GM23338 (cell line): ENCODE data around the gene GNLY. TPM values are rescaled to one million over a fixed set of nuclear protein-coding genes. Genes with fewer than 3 reads are reported as not detected.

Experiments used
- ATAC-seq: fragments of 200-7000 bp; cut with Tn5 transposase; 3 replicates; pipeline ENCODE4 v1.9.1; 2020
- DNase-seq: peaks from one replicate; pipeline ENCODE4 v3.0.0-alpha.2; 2015; ENCODE audit warnings: low spot score
- H2AFZ ChIP-seq: fragments of 200-600 bp; sonication (generic); 2 replicates; pipeline ENCODE4 v1.8.0; 2016; ENCODE audit warnings: antibody characterized with exemption, mild to moderate bottlenecking, moderate library complexity
- H3F3A ChIP-seq: fragments of 200-600 bp; sonication (generic); replicated peaks from 2 replicates; pipeline ENCODE4 v1.8.0; 2017; ENCODE audit warnings: antibody characterized with exemption, mixed run types, low read depth
- H3K27ac ChIP-seq: fragments of 200-600 bp; sonication (generic); 2 replicates; pipeline ENCODE4 v1.6.1; 2016; ENCODE audit warnings: low read depth
- H3K27me3 ChIP-seq: fragments of 200-600 bp; sonication (generic); 2 replicates; pipeline ENCODE4 v1.8.0; 2016; ENCODE audit warnings: mild to moderate bottlenecking, mixed run types, moderate library complexity; ENCODE audit not compliant: insufficient read depth
- H3K36me3 ChIP-seq: fragments of 200-600 bp; sonication (generic); 2 replicates; pipeline ENCODE4 v1.8.0; 2016; ENCODE audit warnings: mild to moderate bottlenecking; ENCODE audit not compliant: insufficient read depth
- H3K4me1 ChIP-seq: fragments of 200-600 bp; sonication (generic); 2 replicates; pipeline ENCODE4 v1.8.0; 2016; ENCODE audit warnings: mild to moderate bottlenecking, moderate library complexity; ENCODE audit not compliant: insufficient read depth
- H3K4me2 ChIP-seq: fragments of 200-600 bp; sonication (generic); 2 replicates; pipeline ENCODE4 v1.7.1; 2017; ENCODE audit warnings: mixed run types
- H3K4me3 ChIP-seq: fragments of 200-600 bp; sonication (generic); 2 replicates; pipeline ENCODE4 v1.6.1; 2016; ENCODE audit warnings: mixed run types
- H3K79me2 ChIP-seq: fragments of 200-600 bp; sonication (generic); replicated peaks from 2 replicates; pipeline ENCODE4 v1.8.0; 2017; ENCODE audit warnings: mild to moderate bottlenecking; ENCODE audit not compliant: insufficient read depth
- H3K9me2 ChIP-seq: fragments of 200-600 bp; sonication (generic); 2 replicates; pipeline ENCODE4 v1.8.0; 2017; ENCODE audit not compliant: insufficient read depth
- H4K20me1 ChIP-seq: fragments of 200-600 bp; sonication (generic); replicated peaks from 2 replicates; pipeline ENCODE4 v1.8.0; 2017; ENCODE audit warnings: mild to moderate bottlenecking; ENCODE audit not compliant: insufficient read depth
- H3K27ac Mint-ChIP-seq: 2 replicates; pipeline ENCODE4 v1.8.0; 2020; ENCODE audit warnings: inconsistent platforms, mild to moderate bottlenecking, moderate library complexity, mixed read lengths
- H3K27me3 Mint-ChIP-seq: 3 replicates; pipeline ENCODE4 v1.8.0; 2022; ENCODE audit warnings: low read depth, mild to moderate bottlenecking, moderate library complexity, mixed read lengths, inconsistent platforms; ENCODE audit not compliant: insufficient read depth, poor library complexity
- H3K36me3 Mint-ChIP-seq: 3 replicates; pipeline ENCODE4 v1.8.0; 2021; ENCODE audit warnings: low read depth, mild to moderate bottlenecking, inconsistent platforms, moderate library complexity, mixed read lengths
- H3K4me1 Mint-ChIP-seq: 3 replicates; pipeline ENCODE4 v1.8.0; 2020; ENCODE audit warnings: mild to moderate bottlenecking, inconsistent platforms, mixed read lengths
- H3K4me3 Mint-ChIP-seq: 3 replicates; pipeline ENCODE4 v1.8.0; 2021; ENCODE audit warnings: moderate library complexity, mild to moderate bottlenecking, inconsistent platforms, mixed read lengths
- H3K9me3 Mint-ChIP-seq: 3 replicates; pipeline ENCODE4 v1.8.0; 2020; ENCODE audit warnings: moderate library complexity, mild to moderate bottlenecking, inconsistent platforms, mixed read lengths
- EZH2 ChIP-seq: fragments of 200-600 bp; sonication (generic); IDR thresholded peaks from one replicate; pipeline ENCODE4 v1.8.0; 2017; ENCODE audit warnings: antibody characterized with exemption, mild to moderate bottlenecking, low read depth; ENCODE audit not compliant: unreplicated experiment
- EZH2phosphoT487 ChIP-seq: fragments of 200-600 bp; sonication (generic); IDR thresholded peaks from one replicate; pipeline ENCODE4 v1.8.1; 2018; ENCODE audit warnings: antibody characterized with exemption; ENCODE audit not compliant: unreplicated experiment
- JUNB ChIP-seq: IDR thresholded peaks from one replicate; pipeline ENCODE4 v1.6.1; 2016; ENCODE audit warnings: antibody characterized with exemption; ENCODE audit not compliant: unreplicated experiment
- POLR2AphosphoS5 ChIP-seq: IDR thresholded peaks from 2 replicates; pipeline ENCODE4 v1.6.1; 2016; ENCODE audit warnings: antibody characterized with exemption, low read depth
- STAT1 ChIP-seq: IDR thresholded peaks from one replicate; pipeline ENCODE4 v1.6.1; 2016; ENCODE audit warnings: antibody characterized with exemption; ENCODE audit not compliant: unreplicated experiment
- polyA plus RNA-seq: library from polyadenylated mRNA; unstranded; fragments of >200 nt; fragmentation: Nextera tagmentation; extraction: Ambion mirVana; gene quantifications from 2 replicates; pipeline ENCODE4 v1.2.1, GENCODE V29; 2016
- total RNA-seq: library from RNA; depleted of rRNA; stranded (reverse); fragments of >200 nt; shearing (Covaris generic); gene quantifications from 2 replicates; pipeline ENCODE4 v1.2.3, GENCODE V29; 2014
- TF ChIP-seq, protein P1 (sequence below), 2 experiments: fragments of 200-600 bp in 1 of 2; sonication (generic) in 1 of 2; conservative IDR thresholded peaks; 2 replicates each; pipeline versions ENCODE4 v1.5.1 to v1.6.1; 2016 to 2017; ENCODE audit warnings: antibody characterized with exemption in 2 of 2, low read depth in 2 of 2, mild to moderate bottlenecking in 2 of 2, moderate library complexity in 1 of 2
- TF ChIP-seq, protein P2 (sequence below): IDR thresholded peaks from 2 replicates; pipeline ENCODE4 v1.6.1; 2016; ENCODE audit warnings: antibody characterized with exemption
- TF ChIP-seq, protein P3 (sequence below): fragments of 250-450 bp; sonication (Bioruptor Pico); IDR thresholded peaks from 2 replicates; pipeline ENCODE4 v1.5.0; 2020; ENCODE audit warnings: mild to moderate bottlenecking, moderate library complexity

Gene GNLY
- total and polyA plus RNA-seq, 2 experiments from 2014 or later, result not detected

DNA sequence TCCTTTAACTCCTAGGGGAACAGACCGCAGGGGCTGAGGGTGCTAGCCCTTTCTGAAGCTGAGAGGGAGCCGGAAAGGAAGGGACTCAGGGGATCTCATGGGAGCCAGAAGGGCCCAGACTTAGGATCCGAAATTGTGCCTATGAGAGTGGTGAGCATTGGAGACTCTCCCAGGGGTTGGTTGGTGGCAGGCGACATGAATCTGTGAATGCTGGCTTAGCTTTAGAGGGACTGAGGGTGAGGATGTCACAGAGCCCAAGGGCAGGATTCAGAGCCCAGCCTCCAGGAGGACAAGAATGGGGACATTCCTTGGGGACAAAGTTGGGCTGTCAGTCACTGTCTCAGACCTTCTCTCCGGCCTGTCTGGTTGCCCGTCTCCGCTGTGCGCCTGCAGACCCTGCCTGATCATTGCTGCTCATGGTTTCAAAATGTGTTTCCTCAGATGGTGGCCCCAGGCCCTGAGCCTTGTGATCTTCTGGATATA lies 17.5 kb downstream of the GNLY start:
- no peak for DNase-seq
- no peaks in the 10 kb centered on the region for H3F3A ChIP-seq
- H4K20me1 ChIP-seq, result no peaks in the 10 kb centered on the region
- Mint-ChIP-seq H3K4me1 (0 out of 3 replicates have a peak, but pooled peaks cover 5% of the 10 kb centered on the region), H3K4me3 (no peak overlapping the region), H3K36me3 (no peaks in the 10 kb centered on the region), H3K27ac (no peak overlapping the region), H3K27me3 (peaks cover 16% of the 10 kb centered on the region), H3K9me3 (no peaks in the 10 kb centered on the region)
- TF ChIP-seq, protein P1, sequence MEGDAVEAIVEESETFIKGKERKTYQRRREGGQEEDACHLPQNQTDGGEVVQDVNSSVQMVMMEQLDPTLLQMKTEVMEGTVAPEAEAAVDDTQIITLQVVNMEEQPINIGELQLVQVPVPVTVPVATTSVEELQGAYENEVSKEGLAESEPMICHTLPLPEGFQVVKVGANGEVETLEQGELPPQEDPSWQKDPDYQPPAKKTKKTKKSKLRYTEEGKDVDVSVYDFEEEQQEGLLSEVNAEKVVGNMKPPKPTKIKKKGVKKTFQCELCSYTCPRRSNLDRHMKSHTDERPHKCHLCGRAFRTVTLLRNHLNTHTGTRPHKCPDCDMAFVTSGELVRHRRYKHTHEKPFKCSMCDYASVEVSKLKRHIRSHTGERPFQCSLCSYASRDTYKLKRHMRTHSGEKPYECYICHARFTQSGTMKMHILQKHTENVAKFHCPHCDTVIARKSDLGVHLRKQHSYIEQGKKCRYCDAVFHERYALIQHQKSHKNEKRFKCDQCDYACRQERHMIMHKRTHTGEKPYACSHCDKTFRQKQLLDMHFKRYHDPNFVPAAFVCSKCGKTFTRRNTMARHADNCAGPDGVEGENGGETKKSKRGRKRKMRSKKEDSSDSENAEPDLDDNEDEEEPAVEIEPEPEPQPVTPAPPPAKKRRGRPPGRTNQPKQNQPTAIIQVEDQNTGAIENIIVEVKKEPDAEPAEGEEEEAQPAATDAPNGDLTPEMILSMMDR (conservative IDR thresholded peaks at IDR 0.05; ENCODE audit: low read depth in 2 of 2), result no peak
- no peak for TF ChIP-seq EZH2phosphoT487
- no peak for TF ChIP-seq JUNB
- H3K36me3 ChIP-seq, result no peaks in the 10 kb centered on the region
- H3K4me1 ChIP-seq, result no peaks in the 10 kb centered on the region
- peaks cover 6% of the 10 kb centered on the region; the same call in 1 of the 2 replicates for H3K27me3 ChIP-seq
- no peaks in the 10 kb centered on the region for H3K9me2 ChIP-seq
- H2AFZ ChIP-seq, result no peak overlapping the region
- H3K27ac ChIP-seq, result no peak overlapping the region
- H3K79me2 ChIP-seq, result no peaks in the 10 kb centered on the region
- no peak for ATAC-seq
- H3K4me2 ChIP-seq, result no peak overlapping the region
- no peak overlapping the region for H3K4me3 ChIP-seq

DNA sequence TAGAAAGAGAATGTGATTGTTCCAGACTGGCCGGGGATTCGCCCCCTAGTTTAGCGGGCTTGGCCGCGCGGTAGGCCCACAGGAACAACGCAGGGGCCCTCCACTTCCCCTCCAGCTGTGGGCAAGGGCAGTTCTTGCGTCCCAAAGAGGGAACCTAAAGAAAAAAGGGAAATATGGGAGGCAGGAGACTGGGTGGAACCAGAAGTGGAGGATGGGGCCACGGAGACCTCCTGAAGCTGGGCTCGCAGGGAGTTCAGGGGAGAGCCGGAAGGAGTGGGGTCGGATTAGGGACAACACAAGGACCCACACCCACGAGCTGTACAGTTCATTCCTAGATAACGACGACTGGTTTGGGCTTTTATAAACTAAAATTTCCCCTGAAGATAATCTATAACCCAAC lies 18.2 kb downstream of the GNLY start:
- Histone ChIP-seq H2AFZ (no peak overlapping the region), H3K27ac (no peak overlapping the region)
- TF ChIP-seq, protein P2, sequence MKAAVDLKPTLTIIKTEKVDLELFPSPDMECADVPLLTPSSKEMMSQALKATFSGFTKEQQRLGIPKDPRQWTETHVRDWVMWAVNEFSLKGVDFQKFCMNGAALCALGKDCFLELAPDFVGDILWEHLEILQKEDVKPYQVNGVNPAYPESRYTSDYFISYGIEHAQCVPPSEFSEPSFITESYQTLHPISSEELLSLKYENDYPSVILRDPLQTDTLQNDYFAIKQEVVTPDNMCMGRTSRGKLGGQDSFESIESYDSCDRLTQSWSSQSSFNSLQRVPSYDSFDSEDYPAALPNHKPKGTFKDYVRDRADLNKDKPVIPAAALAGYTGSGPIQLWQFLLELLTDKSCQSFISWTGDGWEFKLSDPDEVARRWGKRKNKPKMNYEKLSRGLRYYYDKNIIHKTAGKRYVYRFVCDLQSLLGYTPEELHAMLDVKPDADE, result no peak
- TF ChIP-seq, protein P1 (conservative IDR thresholded peaks at IDR 0.05; ENCODE audit: low read depth in 2 of 2), result no peak
- TF ChIP-seq, protein P3, sequence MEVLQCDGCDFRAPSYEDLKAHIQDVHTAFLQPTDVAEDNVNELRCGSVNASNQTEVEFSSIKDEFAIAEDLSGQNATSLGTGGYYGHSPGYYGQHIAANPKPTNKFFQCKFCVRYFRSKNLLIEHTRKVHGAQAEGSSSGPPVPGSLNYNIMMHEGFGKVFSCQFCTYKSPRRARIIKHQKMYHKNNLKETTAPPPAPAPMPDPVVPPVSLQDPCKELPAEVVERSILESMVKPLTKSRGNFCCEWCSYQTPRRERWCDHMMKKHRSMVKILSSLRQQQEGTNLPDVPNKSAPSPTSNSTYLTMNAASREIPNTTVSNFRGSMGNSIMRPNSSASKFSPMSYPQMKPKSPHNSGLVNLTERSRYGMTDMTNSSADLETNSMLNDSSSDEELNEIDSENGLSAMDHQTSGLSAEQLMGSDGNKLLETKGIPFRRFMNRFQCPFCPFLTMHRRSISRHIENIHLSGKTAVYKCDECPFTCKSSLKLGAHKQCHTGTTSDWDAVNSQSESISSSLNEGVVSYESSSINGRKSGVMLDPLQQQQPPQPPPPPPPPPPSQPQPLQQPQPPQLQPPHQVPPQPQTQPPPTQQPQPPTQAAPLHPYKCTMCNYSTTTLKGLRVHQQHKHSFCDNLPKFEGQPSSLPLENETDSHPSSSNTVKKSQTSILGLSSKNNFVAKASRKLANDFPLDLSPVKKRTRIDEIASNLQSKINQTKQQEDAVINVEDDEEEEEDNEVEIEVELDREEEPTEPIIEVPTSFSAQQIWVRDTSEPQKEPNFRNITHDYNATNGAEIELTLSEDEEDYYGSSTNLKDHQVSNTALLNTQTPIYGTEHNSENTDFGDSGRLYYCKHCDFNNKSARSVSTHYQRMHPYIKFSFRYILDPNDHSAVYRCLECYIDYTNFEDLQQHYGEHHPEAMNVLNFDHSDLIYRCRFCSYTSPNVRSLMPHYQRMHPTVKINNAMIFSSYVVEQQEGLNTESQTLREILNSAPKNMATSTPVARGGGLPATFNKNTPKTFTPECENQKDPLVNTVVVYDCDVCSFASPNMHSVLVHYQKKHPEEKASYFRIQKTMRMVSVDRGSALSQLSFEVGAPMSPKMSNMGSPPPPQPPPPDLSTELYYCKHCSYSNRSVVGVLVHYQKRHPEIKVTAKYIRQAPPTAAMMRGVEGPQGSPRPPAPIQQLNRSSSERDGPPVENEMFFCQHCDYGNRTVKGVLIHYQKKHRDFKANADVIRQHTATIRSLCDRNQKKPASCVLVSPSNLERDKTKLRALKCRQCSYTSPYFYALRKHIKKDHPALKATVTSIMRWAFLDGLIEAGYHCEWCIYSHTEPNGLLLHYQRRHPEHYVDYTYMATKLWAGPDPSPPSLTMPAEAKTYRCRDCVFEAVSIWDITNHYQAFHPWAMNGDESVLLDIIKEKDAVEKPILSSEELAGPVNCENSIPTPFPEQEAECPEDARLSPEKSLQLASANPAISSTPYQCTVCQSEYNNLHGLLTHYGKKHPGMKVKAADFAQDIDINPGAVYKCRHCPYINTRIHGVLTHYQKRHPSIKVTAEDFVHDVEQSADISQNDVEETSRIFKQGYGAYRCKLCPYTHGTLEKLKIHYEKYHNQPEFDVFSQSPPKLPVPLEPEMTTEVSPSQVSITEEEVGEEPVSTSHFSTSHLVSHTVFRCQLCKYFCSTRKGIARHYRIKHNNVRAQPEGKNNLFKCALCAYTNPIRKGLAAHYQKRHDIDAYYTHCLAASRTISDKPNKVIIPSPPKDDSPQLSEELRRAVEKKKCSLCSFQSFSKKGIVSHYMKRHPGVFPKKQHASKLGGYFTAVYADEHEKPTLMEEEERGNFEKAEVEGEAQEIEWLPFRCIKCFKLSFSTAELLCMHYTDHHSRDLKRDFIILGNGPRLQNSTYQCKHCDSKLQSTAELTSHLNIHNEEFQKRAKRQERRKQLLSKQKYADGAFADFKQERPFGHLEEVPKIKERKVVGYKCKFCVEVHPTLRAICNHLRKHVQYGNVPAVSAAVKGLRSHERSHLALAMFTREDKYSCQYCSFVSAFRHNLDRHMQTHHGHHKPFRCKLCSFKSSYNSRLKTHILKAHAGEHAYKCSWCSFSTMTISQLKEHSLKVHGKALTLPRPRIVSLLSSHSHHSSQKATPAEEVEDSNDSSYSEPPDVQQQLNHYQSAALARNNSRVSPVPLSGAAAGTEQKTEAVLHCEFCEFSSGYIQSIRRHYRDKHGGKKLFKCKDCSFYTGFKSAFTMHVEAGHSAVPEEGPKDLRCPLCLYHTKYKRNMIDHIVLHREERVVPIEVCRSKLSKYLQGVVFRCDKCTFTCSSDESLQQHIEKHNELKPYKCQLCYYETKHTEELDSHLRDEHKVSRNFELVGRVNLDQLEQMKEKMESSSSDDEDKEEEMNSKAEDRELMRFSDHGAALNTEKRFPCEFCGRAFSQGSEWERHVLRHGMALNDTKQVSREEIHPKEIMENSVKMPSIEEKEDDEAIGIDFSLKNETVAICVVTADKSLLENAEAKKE (CRISPR knock-in tag), result no peak
- no peak for TF ChIP-seq EZH2
- TF ChIP-seq STAT1, result no peak
- TF ChIP-seq POLR2AphosphoS5, result no peak

More for the DNA sequence above, 18.2 kb downstream of the GNLY start:
- DNase-seq (no peak), ATAC-seq (no peak)
- no peaks in the 10 kb centered on the region for H3K4me1 Mint-ChIP-seq
- Histone ChIP-seq H3K36me3 (no peaks in the 10 kb centered on the region), H3K4me3 (no peak overlapping the region), H3K9me2 (no peaks in the 10 kb centered on the region), H3K27me3 (peaks cover 6% of the 10 kb centered on the region; the same call in 1 of the 2 replicates), H3K4me1 (no peaks in the 10 kb centered on the region), H3K79me2 (no peaks in the 10 kb centered on the region), H3F3A (no peaks in the 10 kb centered on the region), H4K20me1 (no peaks in the 10 kb centered on the region), H3K4me2 (no peak overlapping the region)
- no peaks in the 10 kb centered on the region for H3K9me3 Mint-ChIP-seq
- no peak overlapping the region for H3K4me3 Mint-ChIP-seq
- H3K36me3 Mint-ChIP-seq, result no peaks in the 10 kb centered on the region
- H3K27ac Mint-ChIP-seq, result no peak overlapping the region
- H3K27me3 Mint-ChIP-seq, result peaks cover 14% of the 10 kb centered on the region
